ENCODE data around the gene LARGE1. TPM values are rescaled to one million over a fixed set of nuclear protein-coding genes. Genes with fewer than 3 reads are reported as not detected.

The LARGE1 gene
- total and polyA plus RNA-seq, 11 donors, result 31.2 to 211 (median 129) TPM

- no peak for DNase-seq
- intact Hi-C loops (cut with DNase I), result no loop called here
- no peaks in the 10 kb centered on the region for H3K27me3 ChIP-seq
- 45 to 60% (median 57%) methylated on average over 3 of the region's 3 CpGs for WGBS, 4 donors
- peaks cover 0 to 6% (median 0%) of the 10 kb centered on the region in 9 donors for H3K36me3 ChIP-seq
- peak overlapping the region in 4 of 12 donors; percentile 1 to 79 (median 21) for H3K27ac ChIP-seq
- TF ChIP-seq POLR2A (IDR thresholded peaks at IDR 0.05), result no peak
- no peak for TF ChIP-seq CTCF (IDR thresholded peaks at IDR 0.05)
- no peaks in the 10 kb centered on the region for H3K9me3 ChIP-seq
- peaks cover 0 to 67% (median 32%) of the 10 kb centered on the region in 12 donors for H3K4me1 ChIP-seq
- peak in 2 of 4 donors; percentile 24 to 55 for ATAC-seq
- H3K4me3 ChIP-seq, result no peak overlapping the region
These were observed 13.3 kb downstream of the LARGE1 start for GRCh38 chr22:33906954-33907353.

GRCh38 chr22:33906475-33906874 is 13.8 kb downstream of the LARGE1 start:
- TF ChIP-seq POLR2A (IDR thresholded peaks at IDR 0.05) (no peak), CTCF (IDR thresholded peaks at IDR 0.05) (no peak)
- H3K36me3 ChIP-seq, result peaks cover 0 to 6% (median 0%) of the 10 kb centered on the region in 9 donors
- ATAC-seq, result no peak

GRCh38 chr22:33903012-33903411 is 17.3 kb downstream of the LARGE1 start:
- ATAC-seq (peak in 2 of 4 donors; percentile 38 to 55), DNase-seq (no peak)
- Histone ChIP-seq H3K27me3 (no peaks in the 10 kb centered on the region), H3K27ac (no peak overlapping the region), H3K9me3 (no peaks in the 10 kb centered on the region), H3K36me3 (no peaks in the 10 kb centered on the region), H3K4me1 (peaks cover 0 to 75% (median 27%) of the 10 kb centered on the region in 12 donors), H3K4me3 (no peak overlapping the region)
- TF ChIP-seq POLR2A (IDR thresholded peaks at IDR 0.05) (no peak), CTCF (IDR thresholded peaks at IDR 0.05) (no peak)
- WGBS, 4 donors, result 67 to 82% (median 74%) methylated on average over 7 of the region's 7 CpGs
- intact Hi-C loops (cut with DNase I), result no loop called here

More at GRCh38 chr22:33906475-33906874, 13.8 kb downstream of the LARGE1 start:
- H3K4me1 ChIP-seq, result peaks cover 0 to 70% (median 34%) of the 10 kb centered on the region in 12 donors
- DNase-seq, result no peak
- H3K27me3 ChIP-seq, result no peaks in the 10 kb centered on the region
- intact Hi-C loops (cut with DNase I), result no loop called here
- H3K4me3 ChIP-seq, result no peak overlapping the region
- H3K9me3 ChIP-seq, result no peaks in the 10 kb centered on the region
- H3K27ac ChIP-seq, result peak overlapping the region in 3 of 12 donors; percentile 1 to 79 (median 15)

GRCh38 chr22:33902073-33902472 is 18.2 kb downstream of the LARGE1 start:
- TF ChIP-seq CTCF (IDR thresholded peaks at IDR 0.05) (no peak), POLR2A (IDR thresholded peaks at IDR 0.05) (no peak)
- WGBS, 4 donors, result 68 to 73% (median 70%) methylated on average over 8 of the region's 8 CpGs
- ATAC-seq, result no peak
- Histone ChIP-seq H3K4me3 (no peak overlapping the region), H3K9me3 (no peaks in the 10 kb centered on the region), H3K4me1 (peaks cover 0 to 81% (median 34%) of the 10 kb centered on the region in 12 donors), H3K36me3 (no peaks in the 10 kb centered on the region), H3K27ac (no peak overlapping the region), H3K27me3 (no peaks in the 10 kb centered on the region)
- intact Hi-C loops (cut with DNase I), result no loop called here
- DNase-seq, result no peak
